B cell (primary cell): ENCODE results near the gene TESMIN.

ENCODE experiments used
- CTCF ChIP-seq: fragments of 200-600 bp; IDR thresholded peaks from one replicate; pipeline ENCODE4 v1.8.0; 2022; ENCODE audit warnings: antibody characterized with exemption, mild to moderate bottlenecking
- EZH2 ChIP-seq: IDR thresholded peaks from 2 replicates; pipeline ENCODE4 v1.6.1; 2012; ENCODE audit warnings: borderline replicate concordance, low read depth, mild to moderate bottlenecking, moderate library complexity, low read length; ENCODE audit not compliant: insufficient read depth, poor library complexity, severe bottlenecking

GRCh38 chr11:68743539-68743938, 7.8 kb downstream of the TESMIN start:
- TF ChIP-seq EZH2 (no peak), CTCF (no peak)
